Heart left ventricle (tissue), 13 donors: ENCODE data around the gene WSCD2.

Source experiments
- POLR2A ChIP-seq, 2 donors: fragments of 450-650 bp; IDR thresholded peaks; one replicate each; pipeline ENCODE4 v1.6.1; 2017; ENCODE audit warnings: antibody characterized with exemption in 2 of 2, mild to moderate bottlenecking in 2 of 2, moderate library complexity in 2 of 2
- TF ChIP-seq, protein P1 (sequence below), 12 donors: fragments of 200-600 bp; sonication (generic) in 4 of 12; IDR thresholded peaks; one replicate each; pipeline versions ENCODE4 v1.5.0 to v1.8.0; 2018 to 2022; ENCODE audit warnings: antibody characterized with exemption in 12 of 12, mild to moderate bottlenecking in 5 of 12
- donor health status: ischemic (EF 13 %, LVEDD 7.1; RV severe dilation, severe dysfunction).
- donor health status: DM: no; HTN: yes; CAD: no.
- donor health status: DM: no; HTN: no; CAD: no.
- donor health status: ischemic (EF 25% LVEDD 6.9; RV normal size, moderate dysfunction).
- donor health status: ischemic (EF 25% LVEDD 5.7; RV mildly dilated, moderate dysfunction).
- donor health status: ischemic (EF 35%, LVEDD 5.7; RV mildly dilated, moderate dysfunction).
- donor health status: nonischemic (EF 11% LVEDD 7.7; RV severe dilation, severe dysfunction).
- donor health status: DM: yes; HTN: yes; CAD: no.
- donor health status: PGD.
- donor health status: ischemic (EF 29% LVEDD 5.4; RV normal size, mild dysfunction).
- donor health status: nonischemic (EF 23%, LVEDD 6.1; RV moderate dilation, normal function).

GRCh38 chr12:108109954-108110353 is 19.1 kb upstream of the WSCD2 start:
- TF ChIP-seq, protein P1, sequence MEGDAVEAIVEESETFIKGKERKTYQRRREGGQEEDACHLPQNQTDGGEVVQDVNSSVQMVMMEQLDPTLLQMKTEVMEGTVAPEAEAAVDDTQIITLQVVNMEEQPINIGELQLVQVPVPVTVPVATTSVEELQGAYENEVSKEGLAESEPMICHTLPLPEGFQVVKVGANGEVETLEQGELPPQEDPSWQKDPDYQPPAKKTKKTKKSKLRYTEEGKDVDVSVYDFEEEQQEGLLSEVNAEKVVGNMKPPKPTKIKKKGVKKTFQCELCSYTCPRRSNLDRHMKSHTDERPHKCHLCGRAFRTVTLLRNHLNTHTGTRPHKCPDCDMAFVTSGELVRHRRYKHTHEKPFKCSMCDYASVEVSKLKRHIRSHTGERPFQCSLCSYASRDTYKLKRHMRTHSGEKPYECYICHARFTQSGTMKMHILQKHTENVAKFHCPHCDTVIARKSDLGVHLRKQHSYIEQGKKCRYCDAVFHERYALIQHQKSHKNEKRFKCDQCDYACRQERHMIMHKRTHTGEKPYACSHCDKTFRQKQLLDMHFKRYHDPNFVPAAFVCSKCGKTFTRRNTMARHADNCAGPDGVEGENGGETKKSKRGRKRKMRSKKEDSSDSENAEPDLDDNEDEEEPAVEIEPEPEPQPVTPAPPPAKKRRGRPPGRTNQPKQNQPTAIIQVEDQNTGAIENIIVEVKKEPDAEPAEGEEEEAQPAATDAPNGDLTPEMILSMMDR (IDR thresholded peaks at IDR 0.05), result no peak
- TF ChIP-seq POLR2A (IDR thresholded peaks at IDR 0.05), result no peak
